ENCODE results near the gene TTLL12. TPM values are rescaled to one million over a fixed set of nuclear protein-coding genes. Genes with fewer than 3 reads are reported as not detected.

The TTLL12 gene
- total RNA-seq, 1 experiment from 2014 or later = 113 TPM

DNA sequence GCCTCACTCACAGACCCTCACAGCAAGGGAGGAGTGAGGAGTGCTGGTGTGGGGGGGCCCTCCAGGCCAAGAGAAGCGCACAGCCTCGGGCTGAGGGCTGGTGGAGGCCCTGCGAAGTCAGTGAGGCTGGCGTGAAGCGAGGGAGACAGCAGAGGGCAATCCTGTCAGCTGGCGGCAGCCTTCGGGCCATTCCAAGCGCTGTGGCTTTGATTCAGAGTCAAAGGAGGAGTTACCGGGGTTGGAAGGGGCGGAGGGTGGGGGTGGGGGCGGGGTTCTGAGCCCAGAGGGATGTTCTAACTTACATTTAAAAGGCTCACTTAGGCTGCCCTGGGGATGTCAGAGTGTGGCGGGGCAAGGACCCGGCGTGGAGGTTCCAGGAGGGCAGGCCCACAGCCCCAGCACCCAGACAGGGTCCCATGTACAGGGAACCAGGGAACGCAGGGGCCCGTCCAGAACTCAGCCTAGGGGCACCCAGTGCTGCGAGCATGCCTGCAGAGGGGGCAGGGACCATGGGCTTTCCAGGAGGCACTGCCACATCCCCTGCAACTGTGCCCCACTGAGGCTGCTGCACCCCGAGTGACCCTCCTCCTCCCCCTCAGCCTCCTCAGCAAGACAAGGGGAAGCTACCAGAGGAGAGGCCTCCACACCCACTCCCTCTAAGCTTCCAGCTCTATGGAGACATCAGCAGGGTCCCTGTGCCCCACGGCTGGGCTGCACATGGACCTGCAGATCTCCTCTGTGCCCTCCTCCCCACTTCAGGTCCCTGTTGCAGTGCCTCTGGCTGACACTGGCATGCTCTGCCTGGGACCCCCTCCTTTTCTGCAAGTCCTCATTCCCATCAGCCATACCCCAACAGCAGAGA lies 39.7 kb upstream of the TTLL12 start:
- intact Hi-C loops (cut with micrococcal nuclease; ENCODE audit: unreplicated experiment) = no loop called here
- CTCF ChIA-PET = no interaction called here

DNA sequence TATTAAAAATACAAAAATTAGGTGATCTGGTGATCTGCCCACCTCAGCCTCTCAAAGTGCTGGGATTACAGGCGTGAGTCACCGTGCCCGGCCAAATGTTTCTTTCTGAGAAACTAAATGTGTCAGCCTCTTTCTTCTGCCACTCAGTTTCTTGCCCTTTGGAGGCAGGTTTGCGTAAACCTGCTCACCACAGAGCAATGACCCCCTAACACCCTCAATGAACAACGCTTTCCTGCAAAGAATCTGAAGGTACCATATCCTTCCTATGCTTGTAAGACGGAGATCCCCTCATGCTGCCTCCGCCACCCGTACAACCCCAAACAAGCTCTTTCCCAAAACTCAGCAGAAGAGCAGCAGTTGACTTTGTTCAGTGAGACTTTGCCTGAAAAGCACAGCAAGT lies 38.7 kb upstream of the TTLL12 start:
- CTCF ChIA-PET = no interaction called here
- DNase-seq = no peak
- Histone ChIP-seq H3F3A (ENCODE audit: insufficient read depth, low read depth) (0 out of 2 replicates have a peak, but pooled peaks cover 12% of the 10 kb centered on the region), H3K27ac (no peak overlapping the region), H3K27me3 (ENCODE audit: insufficient read depth, low read depth) (peaks cover 31% of the 10 kb centered on the region; the same call in 1 of the 2 replicates), H3K9me2 (ENCODE audit: insufficient read depth) (no peaks in the 10 kb centered on the region), H3K4me1 (replicated peaks; ENCODE audit: insufficient read depth) (no peaks in the 10 kb centered on the region), H3K9me3 (ENCODE audit: insufficient read depth, low read depth) (no peaks in the 10 kb centered on the region), H3K4me2 (no peak overlapping the region), H3K79me2 (ENCODE audit: low read depth) (no peaks in the 10 kb centered on the region), H3K36me3 (ENCODE audit: low read depth) (no peaks in the 10 kb centered on the region), H2AFZ (no peak overlapping the region), H4K20me1 (ENCODE audit: insufficient read depth) (no peaks in the 10 kb centered on the region), H3K4me3 (no peak overlapping the region)
- POLR2A ChIA-PET (ENCODE audit: unreplicated experiment) = no interaction called here
- no peak for TF ChIP-seq EZH2 (IDR thresholded peaks at IDR 0.05; ENCODE audit: low read depth)
- TF ChIP-seq, protein P1, sequence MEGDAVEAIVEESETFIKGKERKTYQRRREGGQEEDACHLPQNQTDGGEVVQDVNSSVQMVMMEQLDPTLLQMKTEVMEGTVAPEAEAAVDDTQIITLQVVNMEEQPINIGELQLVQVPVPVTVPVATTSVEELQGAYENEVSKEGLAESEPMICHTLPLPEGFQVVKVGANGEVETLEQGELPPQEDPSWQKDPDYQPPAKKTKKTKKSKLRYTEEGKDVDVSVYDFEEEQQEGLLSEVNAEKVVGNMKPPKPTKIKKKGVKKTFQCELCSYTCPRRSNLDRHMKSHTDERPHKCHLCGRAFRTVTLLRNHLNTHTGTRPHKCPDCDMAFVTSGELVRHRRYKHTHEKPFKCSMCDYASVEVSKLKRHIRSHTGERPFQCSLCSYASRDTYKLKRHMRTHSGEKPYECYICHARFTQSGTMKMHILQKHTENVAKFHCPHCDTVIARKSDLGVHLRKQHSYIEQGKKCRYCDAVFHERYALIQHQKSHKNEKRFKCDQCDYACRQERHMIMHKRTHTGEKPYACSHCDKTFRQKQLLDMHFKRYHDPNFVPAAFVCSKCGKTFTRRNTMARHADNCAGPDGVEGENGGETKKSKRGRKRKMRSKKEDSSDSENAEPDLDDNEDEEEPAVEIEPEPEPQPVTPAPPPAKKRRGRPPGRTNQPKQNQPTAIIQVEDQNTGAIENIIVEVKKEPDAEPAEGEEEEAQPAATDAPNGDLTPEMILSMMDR (conservative IDR thresholded peaks at IDR 0.05) = no peak
- intact Hi-C loops (cut with micrococcal nuclease; ENCODE audit: unreplicated experiment) = no loop called here
- no TSS peak for BruUV-seq (replicated peaks)

More for the DNA sequence above, 39.7 kb upstream of the TTLL12 start:
- Histone ChIP-seq H2AFZ (no peak overlapping the region), H3K36me3 (ENCODE audit: low read depth) (no peaks in the 10 kb centered on the region), H3K9me3 (ENCODE audit: insufficient read depth, low read depth) (no peaks in the 10 kb centered on the region), H3K4me1 (replicated peaks; ENCODE audit: insufficient read depth) (no peaks in the 10 kb centered on the region), H3F3A (ENCODE audit: insufficient read depth, low read depth) (0 out of 2 replicates have a peak, but pooled peaks cover 12% of the 10 kb centered on the region), H4K20me1 (ENCODE audit: insufficient read depth) (no peaks in the 10 kb centered on the region), H3K4me2 (no peak overlapping the region), H3K27ac (no peak overlapping the region), H3K9me2 (ENCODE audit: insufficient read depth) (no peaks in the 10 kb centered on the region), H3K79me2 (ENCODE audit: low read depth) (no peaks in the 10 kb centered on the region), H3K4me3 (no peak overlapping the region), H3K27me3 (ENCODE audit: insufficient read depth, low read depth) (peaks cover 30% of the 10 kb centered on the region; the same call in 1 of the 2 replicates)
- POLR2A ChIA-PET (ENCODE audit: unreplicated experiment) = interaction anchor here (0.6 kb wide), 1 partner anchor 300 kb away, joined by 3 read pairs; no protein-coding TSS in a partner anchor
- DNase-seq = no peak
- TF ChIP-seq EZH2 (IDR thresholded peaks at IDR 0.05; ENCODE audit: low read depth) = no peak
- no TSS peak for BruUV-seq (replicated peaks)

DNA sequence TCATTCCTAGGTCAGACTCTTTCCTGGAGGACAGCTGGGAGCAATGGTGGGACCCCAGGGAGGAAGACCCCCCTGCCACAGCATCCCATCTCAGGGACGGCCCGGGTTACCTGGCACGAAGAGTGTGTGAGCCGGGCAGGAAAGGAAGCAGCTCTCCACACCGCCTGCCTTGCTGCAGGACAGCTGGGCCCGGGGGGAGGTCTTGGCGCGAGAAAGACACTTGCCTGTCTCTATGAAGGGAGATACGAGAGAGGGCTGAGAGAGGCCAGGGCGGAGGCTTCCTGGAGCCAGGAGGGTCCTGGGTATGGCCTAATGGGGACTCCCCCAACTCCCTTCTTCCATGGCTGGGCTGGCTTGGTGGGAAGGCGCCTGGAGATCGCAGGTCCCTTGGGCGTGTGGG lies 36.1 kb upstream of the TTLL12 start:
- Histone ChIP-seq H3F3A (ENCODE audit: insufficient read depth, low read depth) (0 out of 2 replicates have a peak, but pooled peaks cover 12% of the 10 kb centered on the region), H3K4me1 (replicated peaks; ENCODE audit: insufficient read depth) (no peaks in the 10 kb centered on the region), H4K20me1 (ENCODE audit: insufficient read depth) (no peaks in the 10 kb centered on the region), H3K27me3 (ENCODE audit: insufficient read depth, low read depth) (peaks cover 31% of the 10 kb centered on the region; the same call in 1 of the 2 replicates), H3K36me3 (ENCODE audit: low read depth) (no peaks in the 10 kb centered on the region), H3K9me2 (ENCODE audit: insufficient read depth) (no peaks in the 10 kb centered on the region), H2AFZ (no peak overlapping the region), H3K9me3 (ENCODE audit: insufficient read depth, low read depth) (no peaks in the 10 kb centered on the region), H3K27ac (no peak overlapping the region), H3K4me2 (no peak overlapping the region), H3K4me3 (no peak overlapping the region), H3K79me2 (ENCODE audit: low read depth) (no peaks in the 10 kb centered on the region)
- no peak for DNase-seq
- no TSS peak for BruUV-seq (replicated peaks)
- POLR2A ChIA-PET (ENCODE audit: unreplicated experiment) = no interaction called here
- CTCF ChIA-PET = no interaction called here
- TF ChIP-seq EZH2 (IDR thresholded peaks at IDR 0.05; ENCODE audit: low read depth) = no peak
- TF ChIP-seq, protein P1 (conservative IDR thresholded peaks at IDR 0.05) = no peak
- intact Hi-C loops (cut with micrococcal nuclease; ENCODE audit: unreplicated experiment) = no loop called here
